BLaER1 treated with 17β-estradiol and CSF1 and Interleukin-3, amounts not matched to agents 10 nM and 100 nM (cell line): ENCODE data around the gene SMIM9.

Experiments used
- H3K27ac ChIP-seq, 11 experiments: shearing (Covaris generic); formaldehyde crosslinking; 2 replicates each; pipeline ENCODE4 v1.8.1; 2022
- H3K27me3 ChIP-seq, 11 experiments: shearing (Covaris generic); formaldehyde crosslinking; 2 replicates each; pipeline ENCODE4 v1.8.1; 2022
- H3K36me3 ChIP-seq, 11 experiments: shearing (Covaris generic); formaldehyde crosslinking; 2 replicates each; pipeline ENCODE4 v1.8.1; 2022
- H3K4me1 ChIP-seq, 10 experiments: shearing (Covaris generic); formaldehyde crosslinking; 2 replicates each; pipeline ENCODE4 v1.8.1; 2022
- H3K4me2 ChIP-seq, 11 experiments: shearing (Covaris generic); formaldehyde crosslinking; 2 replicates each; pipeline ENCODE4 v1.8.1; 2022
- H3K4me3 ChIP-seq, 10 experiments: shearing (Covaris generic); formaldehyde crosslinking; 2 replicates each; pipeline ENCODE4 v1.8.1; 2022
- H3K9ac ChIP-seq, 11 experiments: shearing (Covaris generic); formaldehyde crosslinking; 2 replicates each; pipeline ENCODE4 v1.8.1; 2022
- H3K9me3 ChIP-seq, 11 experiments: shearing (Covaris generic); formaldehyde crosslinking; replicated peaks in 1 of 11; 2 replicates each; pipeline ENCODE4 v1.8.1; 2022
- H4K20me1 ChIP-seq, 11 experiments: shearing (Covaris generic); formaldehyde crosslinking; 2 replicates each; pipeline ENCODE4 v1.8.1; 2022
- Cebpa-rat ChIP-seq, 11 experiments: shearing (Covaris generic); IDR thresholded peaks; 2 replicates each; pipeline ENCODE4 v1.8.1; 2022

Gene SMIM9

GRCh38 chrX:154806837-154807501 lies 27.5 kb downstream of the SMIM9 start:
- no peaks in the 10 kb centered on the region; a peak in 1 of 22 replicates for H4K20me1 ChIP-seq
- H3K27me3 ChIP-seq, result peaks cover 42 to 83% (median 79%) of the 10 kb centered on the region in 11 experiments
- H3K36me3 ChIP-seq, result no peaks in the 10 kb centered on the region
- TF ChIP-seq Cebpa-rat (IDR thresholded peaks at IDR 0.05), result no peak
- H3K4me2 ChIP-seq, result no peak overlapping the region
- H3K4me1 ChIP-seq, result peaks cover 5 to 33% (median 25%) of the 10 kb centered on the region in 10 experiments; a peak in 18 of 20 replicates
- peaks cover 29 to 47% (median 38%) of the 10 kb centered on the region in 11 experiments for H3K9me3 ChIP-seq
- H3K4me3 ChIP-seq, result no peak overlapping the region
- no peak overlapping the region for H3K27ac ChIP-seq
- H3K9ac ChIP-seq, result no peak overlapping the region

GRCh38 chrX:154805696-154806091 lies 28.8 kb downstream of the SMIM9 start:
- Histone ChIP-seq H3K4me3 (peak overlapping the region; percentile 72 to 79 (median 75)), H3K36me3 (no peaks in the 10 kb centered on the region), H3K27me3 (peaks cover 36 to 83% (median 80%) of the 10 kb centered on the region in 11 experiments), H3K27ac (peak overlapping the region in 5 of 11 experiments; percentile 16 to 88 (median 62); a peak in 7 of 22 replicates), H3K9me3 (peaks cover 29 to 49% (median 38%) of the 10 kb centered on the region in 11 experiments), H4K20me1 (no peaks in the 10 kb centered on the region; a peak in 1 of 22 replicates), H3K4me2 (peak overlapping the region; percentile 74 to 93 (median 80)), H3K4me1 (peaks cover 17 to 45% (median 38%) of the 10 kb centered on the region in 10 experiments), H3K9ac (peak overlapping the region; percentile 64 to 92 (median 78); a peak in 21 of 22 replicates)
- TF ChIP-seq Cebpa-rat (IDR thresholded peaks at IDR 0.05), result no peak

GRCh38 chrX:154804957-154805695 lies 29.3 kb downstream of the SMIM9 start, which contains the start of gene MPP1:
Gene MPP1 (minus strand): TSS chrX:154805485. CDS start chrX:154805373, 112 bp downstream.
- peaks cover 23 to 51% (median 44%) of the 10 kb centered on the region in 10 experiments for H3K4me1 ChIP-seq
- H3K9ac ChIP-seq, result peak within 1 kb of the TSS; percentile 70 to 92 (median 79)
- peak within 1 kb of the TSS; percentile 53 to 88 (median 62); a peak in 21 of 22 replicates for H3K27ac ChIP-seq
- H3K36me3 ChIP-seq, result no peaks in the 10 kb centered on the region
- TF ChIP-seq Cebpa-rat (IDR thresholded peaks at IDR 0.05), result no peak
- peaks cover 36 to 83% (median 80%) of the 10 kb centered on the region in 11 experiments; a peak in 21 of 22 replicates for H3K27me3 ChIP-seq
- H3K9me3 ChIP-seq, result peaks cover 29 to 54% (median 38%) of the 10 kb centered on the region in 11 experiments
- H4K20me1 ChIP-seq, result no peaks in the 10 kb centered on the region; a peak in 1 of 22 replicates
- peak within 1 kb of the TSS; percentile 75 to 93 (median 81) for H3K4me2 ChIP-seq
- peak within 1 kb of the TSS; percentile 72 to 79 (median 75) for H3K4me3 ChIP-seq

GRCh38 chrX:154804261-154804956 lies 30.1 kb downstream of the SMIM9 start:
- TF ChIP-seq Cebpa-rat (IDR thresholded peaks at IDR 0.05), result no peak
- H3K9me3 ChIP-seq, result peaks cover 29 to 54% (median 38%) of the 10 kb centered on the region in 11 experiments
- H3K4me3 ChIP-seq, result peak overlapping the region; percentile 72 to 79 (median 75)
- peak overlapping the region; percentile 53 to 88 (median 62); a peak in 21 of 22 replicates for H3K27ac ChIP-seq
- peaks cover 30 to 58% (median 51%) of the 10 kb centered on the region in 10 experiments for H3K4me1 ChIP-seq
- H4K20me1 ChIP-seq, result no peaks in the 10 kb centered on the region; a peak in 1 of 22 replicates
- peak overlapping the region; percentile 75 to 93 (median 81) for H3K4me2 ChIP-seq
- H3K36me3 ChIP-seq, result no peaks in the 10 kb centered on the region
- peak overlapping the region; percentile 70 to 92 (median 79) for H3K9ac ChIP-seq
- H3K27me3 ChIP-seq, result peaks cover 44 to 86% (median 82%) of the 10 kb centered on the region in 11 experiments; a peak in 21 of 22 replicates

- Histone ChIP-seq H3K4me3 (peak overlapping the region in 6 of 10 experiments; percentile 74 to 79 (median 78); a peak in 9 of 20 replicates), H3K9me3 (peaks cover 16 to 40% (median 28%) of the 10 kb centered on the region in 11 experiments), H3K27me3 (peaks cover 33 to 87% (median 82%) of the 10 kb centered on the region in 11 experiments), H3K36me3 (no peaks in the 10 kb centered on the region), H4K20me1 (no peaks in the 10 kb centered on the region; a peak in 1 of 22 replicates), H3K4me1 (peaks cover 42 to 73% (median 61%) of the 10 kb centered on the region in 10 experiments), H3K4me2 (peak overlapping the region; percentile 75 to 93 (median 81)), H3K9ac (peak overlapping the region in 5 of 11 experiments; percentile 11 to 92 (median 77); a peak in 7 of 22 replicates), H3K27ac (peak overlapping the region in 5 of 11 experiments; percentile 15 to 88 (median 83); a peak in 5 of 22 replicates)
- no peak for TF ChIP-seq Cebpa-rat (IDR thresholded peaks at IDR 0.05)
Observed at GRCh38 chrX:154802947-154803346, 31.5 kb downstream of the SMIM9 start.

GRCh38 chrX:154800478-154801210 lies 33.8 kb downstream of the SMIM9 start:
- no peaks in the 10 kb centered on the region for H3K36me3 ChIP-seq
- peaks cover 0 to 19% (median 9%) of the 10 kb centered on the region in 11 experiments; a peak in 13 of 22 replicates for H3K9me3 ChIP-seq
- H3K27me3 ChIP-seq, result peaks cover 43 to 96% (median 92%) of the 10 kb centered on the region in 11 experiments
- peak overlapping the region; percentile 16 to 78 (median 44); a peak in 14 of 20 replicates for H3K4me3 ChIP-seq
- H3K9ac ChIP-seq, result peak overlapping the region; percentile 67 to 92 (median 76); a peak in 21 of 22 replicates
- peak overlapping the region; percentile 79 to 89 (median 83) for H3K27ac ChIP-seq
- H3K4me1 ChIP-seq, result peaks cover 62 to 88% (median 72%) of the 10 kb centered on the region in 10 experiments
- peak overlapping the region; percentile 76 to 93 (median 81) for H3K4me2 ChIP-seq
- no peak for TF ChIP-seq Cebpa-rat (IDR thresholded peaks at IDR 0.05)
- H4K20me1 ChIP-seq, result no peaks in the 10 kb centered on the region; a peak in 2 of 22 replicates

- H3K4me1 ChIP-seq, result peaks cover 64 to 86% (median 74%) of the 10 kb centered on the region in 10 experiments
- H3K36me3 ChIP-seq, result no peaks in the 10 kb centered on the region
- TF ChIP-seq Cebpa-rat (IDR thresholded peaks at IDR 0.05), result no peak
- H3K4me3 ChIP-seq, result peak overlapping the region; percentile 31 to 78 (median 45); a peak in 16 of 20 replicates
- H3K27me3 ChIP-seq, result peaks cover 52 to 100% (median 97%) of the 10 kb centered on the region in 11 experiments
- peaks cover 0 to 10% (median under 1%) of the 10 kb centered on the region in 11 experiments; a peak in 3 of 22 replicates for H3K9me3 ChIP-seq
- H4K20me1 ChIP-seq, result no peaks in the 10 kb centered on the region; a peak in 1 of 22 replicates
- peak overlapping the region; percentile 79 to 89 (median 83) for H3K27ac ChIP-seq
- H3K4me2 ChIP-seq, result peak overlapping the region; percentile 76 to 93 (median 81)
- peak overlapping the region; percentile 67 to 92 (median 76) for H3K9ac ChIP-seq
Observed at GRCh38 chrX:154799556-154800348, 34.7 kb downstream of the SMIM9 start.
